Effector CD4-positive, alpha-beta T cell (primary cell): Measurements from ENCODE around the gene OPN3.

Experiments used
- DNase-seq: peaks from one replicate; pipeline ENCODE4 v3.0.0-alpha.2; 2020

The OPN3 gene

GRCh38 chr1:241615043-241615974 lies 24.9 kb downstream of the OPN3 start:
- no peak for DNase-seq

DNA sequence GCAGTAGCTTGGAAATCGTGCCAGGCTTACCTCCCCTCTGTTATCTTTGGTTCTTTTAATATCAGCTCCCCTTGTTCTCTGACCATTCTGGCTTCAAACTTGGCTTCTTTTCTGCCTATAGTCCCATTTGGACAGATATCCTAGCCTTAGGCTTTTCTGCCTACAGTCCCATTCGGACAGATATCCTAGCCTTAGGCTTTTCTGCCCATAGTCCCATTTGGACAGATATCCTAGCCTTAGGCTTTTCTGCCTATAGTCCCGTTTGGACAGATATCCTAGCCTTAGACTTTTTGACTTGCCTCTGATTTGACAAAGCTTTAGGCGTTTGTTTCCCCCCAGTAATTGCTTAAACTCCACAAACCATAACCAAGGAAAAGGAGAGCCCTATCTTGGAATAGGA lies 25.6 kb downstream of the OPN3 start:
- DNase-seq = no peak

DNA sequence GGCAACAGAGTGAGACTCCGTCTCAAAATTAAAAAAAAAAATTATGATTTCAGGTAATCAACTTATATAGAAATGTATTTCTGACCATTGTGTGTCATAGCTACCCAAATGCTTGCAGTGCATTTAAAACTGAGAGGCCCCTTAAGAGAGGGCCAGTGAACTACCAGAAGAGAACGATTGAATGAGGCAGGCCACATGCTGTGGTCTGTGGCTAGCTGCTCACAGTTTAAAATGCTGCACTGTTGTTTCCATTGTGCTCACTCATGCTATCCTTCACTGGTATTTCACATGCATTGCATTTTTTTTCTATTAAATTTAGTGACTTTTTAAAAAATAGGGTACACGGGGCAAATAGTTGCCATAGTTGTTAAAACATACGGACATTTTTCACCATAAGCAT lies 26.0 kb downstream of the OPN3 start:
- DNase-seq = no peak

GRCh38 chr1:241612533-241613477 lies 27.4 kb downstream of the OPN3 start:
- no peak for DNase-seq

DNA sequence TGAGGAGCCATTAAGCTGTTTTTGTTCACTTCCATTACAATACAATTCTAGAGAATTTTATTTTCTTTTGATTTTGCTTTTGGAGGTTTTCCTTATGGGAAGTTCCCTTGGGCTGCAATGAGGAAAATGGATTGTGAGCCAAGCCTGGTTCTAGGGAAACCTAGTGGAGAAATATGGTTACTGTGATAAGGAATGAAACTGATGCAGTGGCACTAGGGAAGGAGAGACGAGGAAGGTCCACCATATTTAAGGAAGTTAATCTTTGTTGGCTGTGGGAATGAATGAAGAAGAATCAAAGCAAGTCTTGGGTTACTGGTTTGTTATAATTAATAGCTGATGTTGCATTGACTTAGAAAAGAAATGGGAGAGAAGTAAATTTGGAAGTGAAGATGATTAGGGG lies 28.4 kb downstream of the OPN3 start:
- no peak for DNase-seq

DNA sequence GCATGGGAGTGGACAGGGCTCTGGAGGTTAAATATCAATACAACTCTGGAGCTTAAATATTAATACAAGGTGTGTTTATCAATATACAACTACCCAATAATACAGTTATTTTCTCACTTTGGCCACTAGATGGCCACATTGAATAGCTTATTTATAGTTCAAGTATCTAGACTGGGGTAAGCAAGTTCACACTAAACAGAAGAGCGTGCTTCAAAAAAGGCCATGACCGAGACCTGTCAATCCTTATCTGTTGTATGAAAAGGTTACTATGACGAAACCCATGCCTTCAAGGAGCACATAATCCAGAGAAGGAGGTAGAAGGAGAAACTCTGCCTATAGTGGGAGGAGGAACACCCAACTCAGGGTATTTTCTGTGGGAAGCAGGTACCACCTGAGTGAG lies 29.1 kb downstream of the OPN3 start:
- no peak for DNase-seq

- DNase-seq = no peak
Measured at GRCh38 chr1:241610056-241610815, 29.9 kb downstream of the OPN3 start.

- DNase-seq = no peak
Measured at GRCh38 chr1:241608379-241609033, 31.7 kb downstream of the OPN3 start.

DNA sequence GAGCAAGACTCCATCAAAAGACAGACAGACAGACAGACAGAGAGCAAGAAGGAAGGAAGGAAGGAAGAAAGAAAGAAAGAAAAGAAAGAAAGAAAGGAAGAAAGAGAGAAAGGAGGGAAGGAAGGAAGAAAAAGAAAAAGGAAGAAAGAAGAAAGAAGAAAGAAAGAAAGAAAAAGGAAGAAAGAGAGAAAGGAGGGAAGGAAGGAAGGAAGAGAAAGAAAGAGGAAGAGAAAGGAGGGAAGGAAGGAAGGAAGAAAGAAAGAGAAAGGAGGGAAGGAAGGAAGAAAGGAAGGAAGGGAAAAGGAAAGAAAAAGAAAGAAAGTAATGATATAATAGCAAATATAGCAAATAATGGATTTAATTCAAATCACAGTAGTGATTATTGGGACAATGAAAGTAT lies 32.7 kb downstream of the OPN3 start:
- DNase-seq = no peak

DNA sequence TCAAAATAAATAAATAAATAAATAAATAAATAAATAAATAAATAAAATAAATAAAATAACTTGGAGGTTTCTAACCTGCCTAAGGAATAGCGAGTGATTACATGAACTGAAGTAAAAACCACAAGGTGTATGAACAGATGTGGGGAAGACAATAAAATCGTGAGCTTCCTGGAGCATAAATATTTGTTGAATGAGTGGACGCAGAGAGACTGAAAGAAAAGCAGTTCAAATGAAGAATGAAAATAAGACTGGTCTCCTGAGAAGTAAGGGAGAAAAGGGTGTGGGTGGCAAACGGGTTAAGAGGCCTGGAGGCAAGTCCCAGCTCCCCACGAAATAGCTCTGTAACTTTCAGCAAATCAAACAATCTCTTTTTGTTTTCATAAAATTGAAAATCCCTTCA lies 33.6 kb downstream of the OPN3 start:
- no peak for DNase-seq

DNA sequence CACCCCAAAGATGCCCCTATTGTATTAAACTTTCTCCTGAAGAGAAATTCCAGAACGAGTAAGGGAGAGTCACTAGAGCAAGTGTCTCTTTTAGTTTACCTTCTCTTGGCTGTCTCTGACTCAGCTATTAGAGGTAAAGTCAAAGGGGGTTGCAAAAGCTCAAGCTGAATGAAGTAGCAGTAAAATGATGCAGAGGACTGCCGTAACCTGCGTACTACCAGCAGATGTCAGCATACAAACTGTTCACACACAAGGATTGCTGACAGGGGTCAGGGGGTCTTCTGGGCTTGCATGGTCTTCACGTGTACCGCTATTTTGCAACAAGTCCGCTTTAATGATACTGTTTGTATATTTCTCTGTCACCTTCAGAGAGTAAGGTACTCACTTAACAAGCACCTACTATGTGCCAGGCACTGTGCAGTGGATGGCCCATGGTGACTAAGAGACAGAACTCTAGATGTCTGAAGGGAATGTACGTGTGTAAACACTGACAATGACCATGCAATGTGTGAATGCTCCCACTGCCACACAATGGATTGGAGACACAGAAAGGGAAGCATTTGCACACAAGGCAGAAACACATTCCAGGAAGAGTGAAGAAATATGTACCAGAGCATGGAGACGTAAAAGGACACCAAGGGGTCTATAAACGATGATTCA lies 34.9 kb downstream of the OPN3 start:
- DNase-seq = no peak

DNA sequence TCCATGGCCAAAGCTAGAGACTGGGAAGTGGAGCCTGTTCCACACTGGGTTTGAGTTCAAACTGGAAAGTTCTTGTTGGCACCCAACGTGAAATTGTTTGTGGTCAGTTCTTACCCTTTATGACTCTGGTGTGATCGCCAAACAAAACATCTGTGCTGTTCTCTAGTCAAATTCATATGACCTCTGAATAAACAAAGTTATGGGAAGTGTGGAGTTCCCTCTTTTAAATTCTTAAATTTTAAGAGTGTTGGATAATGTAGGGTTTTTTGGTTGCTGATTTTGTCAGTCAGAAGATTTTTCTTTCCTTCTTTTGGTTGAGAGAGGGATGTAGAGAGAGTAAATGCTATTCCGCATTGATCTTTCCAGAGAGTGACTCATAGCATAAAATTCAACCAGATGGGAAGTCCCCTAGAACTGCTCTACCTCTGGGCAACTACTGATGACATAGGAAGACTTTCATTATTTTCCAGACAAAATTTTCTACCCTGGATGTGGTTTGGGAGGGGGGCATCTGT lies 36.4 kb downstream of the OPN3 start:
- no peak for DNase-seq

- DNase-seq = no peak
Measured at GRCh38 chr1:241600496-241600901, 39.7 kb downstream of the OPN3 start.

GRCh38 chr1:241598249-241598648 lies 41.9 kb downstream of the OPN3 start:
- DNase-seq = no peak

GRCh38 chr1:241596633-241597032 lies 43.5 kb downstream of the OPN3 start:
- no peak for DNase-seq

- no peak for DNase-seq
Measured at GRCh38 chr1:241593186-241593585, 47.0 kb downstream of the OPN3 start.

- DNase-seq = no peak
Measured at GRCh38 chr1:241592273-241592958, 47.8 kb downstream of the OPN3 start.

- no peak for DNase-seq
Measured at GRCh38 chr1:241591736-241592135, 48.4 kb downstream of the OPN3 start.

- DNase-seq = no peak
Measured at GRCh38 chr1:241591317-241591716, 48.9 kb downstream of the OPN3 start.

GRCh38 chr1:241590719-241591118 lies 49.5 kb downstream of the OPN3 start:
- no peak for DNase-seq

DNA sequence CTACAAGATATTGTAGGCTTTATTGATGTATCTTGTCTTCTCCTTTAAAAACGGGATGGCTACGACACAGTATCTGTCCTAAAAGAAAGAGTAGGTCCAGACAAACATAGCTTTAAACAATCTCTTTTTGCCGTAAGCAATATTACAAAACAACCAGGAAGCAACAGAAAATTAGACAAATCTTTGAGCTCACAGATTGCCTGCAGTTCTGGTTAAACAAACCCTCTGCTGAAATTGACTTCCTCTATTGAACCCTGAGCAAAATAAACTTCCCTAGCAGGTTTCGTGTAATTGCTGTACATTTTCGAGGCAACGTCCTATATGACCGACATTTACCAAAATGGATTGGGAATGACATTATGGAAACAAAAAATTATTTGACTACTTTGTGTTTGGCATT lies 50.6 kb downstream of the OPN3 start:
- DNase-seq = no peak
